ENCODE data around the gene EML2. TPM values are rescaled to one million over a fixed set of nuclear protein-coding genes. Genes with fewer than 3 reads are reported as not detected.

EML2 gene
- total RNA-seq, result 74.6 and 132 TPM in 2 replicates

GRCh38 chr19:45638930-45639729, at the start of gene EML2:
EML2 (minus strand) TSS chr19:45639397; CDS start chr19:45639376, 21 bp downstream.

DNA sequence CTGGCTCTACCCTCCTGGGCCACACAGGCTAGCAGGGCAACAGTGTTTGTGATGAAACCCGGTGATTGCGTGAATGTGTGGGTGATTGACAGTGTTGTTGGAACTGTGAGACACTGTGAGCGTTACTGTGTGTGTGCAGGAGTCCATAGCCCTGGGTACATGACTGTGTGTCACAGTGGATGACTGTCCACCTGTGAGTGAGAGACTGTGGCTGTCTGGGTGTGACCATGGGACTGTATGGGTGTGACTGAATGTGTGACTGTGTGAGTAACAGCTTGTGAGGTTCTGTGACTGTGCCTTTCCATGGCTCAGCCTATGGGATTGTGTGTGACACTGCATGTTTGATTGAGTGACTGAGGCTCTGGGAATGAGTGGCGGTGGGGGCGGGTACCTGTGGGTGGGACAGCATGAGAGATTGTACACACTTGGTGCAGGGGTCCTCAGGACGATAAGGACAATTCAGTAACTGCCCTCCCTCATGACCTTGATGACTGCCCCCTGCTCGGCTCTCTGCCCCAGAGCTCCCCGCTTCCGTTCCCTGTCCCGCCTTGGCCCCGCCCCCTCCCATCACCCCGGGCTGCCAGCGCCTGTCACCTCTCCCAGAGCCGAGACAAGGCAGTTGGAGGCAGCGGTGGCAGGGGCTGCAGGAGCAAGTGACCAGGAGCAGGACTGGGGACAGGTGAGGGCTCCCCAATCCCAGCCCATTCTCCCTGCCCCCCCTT, 28.6 kb upstream of the EML2 start, which contains the start of gene GIPR:
GIPR (plus strand) TSS at position 602 of the 722 bp plus-strand sequence. CDS start 1,300 bp downstream, outside the sequence.

GRCh38 chr19:45601524-45602374, 37.4 kb downstream of the EML2 start, which contains the start of gene GPR4:
GPR4 (minus strand) TSS chr19:45602212; CDS start chr19:45591866, 10,346 bp downstream.

DNA sequence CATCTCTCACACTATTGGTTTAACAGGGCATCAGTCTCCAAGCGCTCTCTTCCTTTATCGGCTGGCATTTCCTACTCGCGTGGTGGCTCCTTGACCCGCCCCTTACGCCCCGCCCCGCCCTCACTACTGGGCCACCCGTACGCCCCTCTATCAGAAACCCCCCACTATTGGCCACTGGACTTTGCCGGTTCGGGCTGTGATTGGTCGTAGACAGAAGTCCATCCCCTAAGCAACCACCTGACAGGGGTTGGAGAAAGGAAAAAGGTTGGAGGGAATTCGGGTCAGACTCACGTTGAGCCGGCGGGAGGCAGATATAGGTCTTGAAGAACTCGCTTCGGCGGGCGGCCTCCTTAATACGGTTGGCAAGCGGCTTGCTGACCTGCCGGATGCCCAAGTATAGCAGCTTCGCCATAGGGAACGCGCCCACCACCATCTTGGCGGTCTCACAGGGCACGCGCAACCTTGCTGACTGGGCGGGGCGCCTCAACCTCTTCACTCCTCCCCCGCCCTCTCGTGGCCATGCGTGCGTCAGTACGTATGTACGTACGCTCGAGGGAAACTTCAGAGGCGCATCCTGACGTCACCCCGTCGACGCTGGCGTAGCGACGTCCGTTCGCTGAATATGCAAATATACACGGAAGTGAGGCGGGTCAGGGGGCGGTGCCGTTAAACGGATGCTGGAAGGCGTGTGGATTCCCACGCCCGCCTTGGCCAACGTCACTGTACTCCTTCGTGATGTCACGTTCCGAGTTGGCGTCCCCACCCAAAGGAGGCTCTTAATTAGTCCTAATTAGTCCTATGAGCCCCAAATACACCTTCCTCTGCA, 54.7 kb downstream of the EML2 start, which contains the start of gene OPA3:
OPA3 (minus strand) TSS at position 471 of the 826 bp plus-strand sequence; CDS start at position 433, 38 bp downstream.

Other genes with a start within 250 kb of the EML2 start
- gene PPP1R13L, start 234.3 kb downstream of the EML2 start, total RNA-seq, result 93.5 and 112 TPM in 2 replicates
- gene POLR1G, start 232.8 kb downstream of the EML2 start, total RNA-seq, result 10.3 and 17.2 TPM in 2 replicates
- 209 and 217 TPM in 2 replicates for gene ERCC1, start 215.5 kb downstream of the EML2 start, total RNA-seq
- gene FOSB, start 171.4 kb downstream of the EML2 start, total RNA-seq, result 6.6 and 7.5 TPM in 2 replicates
- gene RTN2, start 142.3 kb downstream of the EML2 start, total RNA-seq, result 6.7 and 16.6 TPM in 2 replicates
- 1.9 and 4.1 TPM in 2 replicates for gene PPM1N, start 141.0 kb downstream of the EML2 start, total RNA-seq
- gene VASP, start 131.9 kb downstream of the EML2 start, total RNA-seq, result 153 and 157 TPM in 2 replicates
- 9.7 and 13.0 TPM in 2 replicates for gene OPA3, start 54.6 kb downstream of the EML2 start, total RNA-seq
- gene GPR4, start 37.2 kb downstream of the EML2 start, total RNA-seq, result not detected in 2 replicates
- 0.15 and 1.4 TPM in 2 replicates for gene GIPR, start 28.8 kb upstream of the EML2 start, total RNA-seq
- gene SNRPD2, start 52.6 kb upstream of the EML2 start, total RNA-seq, result 339 and 436 TPM in 2 replicates
- gene QPCTL, start 53.3 kb upstream of the EML2 start, total RNA-seq, result 30.1 and 35.1 TPM in 2 replicates
- 9.1 and 10.7 TPM in 2 replicates for gene FBXO46, start 91.5 kb upstream of the EML2 start, total RNA-seq
- gene MEIOSIN, start 94.0 kb upstream of the EML2 start, total RNA-seq, result not detected in 2 replicates
- gene SIX5, start 129.9 kb upstream of the EML2 start, total RNA-seq, result 10.8 and 14.8 TPM in 2 replicates
- 2.1 and 7.1 TPM in 2 replicates for gene DMPK, start 143.1 kb upstream of the EML2 start, total RNA-seq
- gene DMWD, start 153.4 kb upstream of the EML2 start, total RNA-seq, result 40.7 and 41.0 TPM in 2 replicates
- gene RSPH6A, start 175.9 kb upstream of the EML2 start, total RNA-seq, result not detected in 2 replicates
- gene SYMPK, start 223.8 kb upstream of the EML2 start, total RNA-seq, result 28.9 and 29.0 TPM in 2 replicates
- gene FOXA3, start 224.9 kb upstream of the EML2 start, total RNA-seq, result not detected in 2 replicates
- 17.1 and 26.2 TPM in 2 replicates for gene IRF2BP1, start 246.7 kb upstream of the EML2 start, total RNA-seq

All from hair follicular keratinocyte (primary cell).